Spleen (tissue), 11 donors: Measurements from ENCODE around the gene DCP2. TPM values are rescaled to one million over a fixed set of nuclear protein-coding genes. Genes with fewer than 3 reads are reported as not detected.

ENCODE experiments used
- DNase-seq: peaks from one replicate; pipeline ENCODE4 v3.0.0-alpha.2; 2020
- H3K27ac ChIP-seq, 8 donors: fragments of 200-600 bp; sonication (generic) in 7 of 8; 1 replicate in 4 of 8; 2 replicates in 4 of 8; pipeline versions ENCODE4 v1.5.0 to v1.8.0; 2016 to 2021; ENCODE audit warnings: inconsistent platforms in 4 of 8, mild to moderate bottlenecking in 4 of 8, moderate library complexity in 1 of 8
- H3K27me3 ChIP-seq, 7 donors: fragments of 200-600 bp; sonication (generic) in 6 of 7; replicated peaks in 1 of 7; 1 replicate in 4 of 7; 2 replicates in 3 of 7; pipeline versions ENCODE4 v1.5.0 to v1.8.0; 2016 to 2021; ENCODE audit warnings: inconsistent platforms in 3 of 7, mild to moderate bottlenecking in 1 of 7
- H3K36me3 ChIP-seq, 6 donors: fragments of 200-600 bp; sonication (generic) in 5 of 6; 1 replicate in 4 of 6; 2 replicates in 2 of 6; pipeline versions ENCODE4 v1.5.0 to v1.8.0; 2016 to 2021; ENCODE audit warnings: inconsistent platforms in 2 of 6
- H3K4me1 ChIP-seq, 6 donors: fragments of 200-600 bp; sonication (generic) in 5 of 6; 1 replicate in 3 of 6; 2 replicates in 3 of 6; pipeline versions ENCODE4 v1.5.0 to v1.8.0; 2016 to 2021; ENCODE audit warnings: inconsistent platforms in 3 of 6
- H3K4me3 ChIP-seq, 8 donors: fragments of 200-600 bp; sonication (generic) in 7 of 8; 1 replicate in 4 of 8; 2 replicates in 4 of 8; pipeline versions ENCODE4 v1.5.0 to v1.8.0; 2016 to 2021; ENCODE audit warnings: inconsistent platforms in 4 of 8, mild to moderate bottlenecking in 4 of 8, moderate library complexity in 2 of 8
- H3K9me3 ChIP-seq, 8 donors: fragments of 200-600 bp; sonication (generic) in 7 of 8; 1 replicate in 4 of 8; 2 replicates in 4 of 8; pipeline versions ENCODE4 v1.5.0 to v1.8.0; 2016 to 2021; ENCODE audit warnings: inconsistent platforms in 4 of 8
- POLR2A ChIP-seq, 3 donors: fragments of 450-650 bp; IDR thresholded peaks; one replicate each; pipeline ENCODE4 v1.5.1; 2017; ENCODE audit warnings: antibody characterized with exemption in 3 of 3, mild to moderate bottlenecking in 1 of 3
- POLR2AphosphoS5 ChIP-seq, 3 donors: sonication (generic); formaldehyde crosslinking; IDR thresholded peaks; one replicate each; pipeline ENCODE4 v1.5.1; 2017; ENCODE audit warnings: antibody characterized with exemption in 3 of 3
- WGBS, 5 donors: extraction: QIAGEN DNeasy Blood & Tissue Kit in 3 of 5; methylation state at CpG; one replicate each; pipeline versions ENCODE4 v1.1.5 to v1.1.7; 2013 to 2018; 5-methylcytosine and 5-hydroxymethylcytosine counted together
- intact Hi-C: fragments of 100-400 bp; cut with DNase I; formaldehyde crosslinking; loops from one replicate; pipeline ENCODE4 v1.15.0; 2023; ENCODE audit warnings: low total_unique reads
- polyA plus RNA-seq, 3 donors: library from polyadenylated mRNA; stranded (reverse); fragments of 200-250 nt; gene quantifications; one replicate each; pipeline ENCODE4 v1.2.1, GENCODE V29; 2013
- total RNA-seq, 7 donors: library from RNA; depleted of rRNA in 3 of 7; stranded (reverse); fragments of >200 nt in 3 of 7; fragmentation: NEBNext Ultra II Directional in 4 of 7; extraction: Animal tissue kit (Norgen Biotek cat#: 25700) in 4 of 7; gene quantifications; one replicate each; pipeline versions ENCODE4 v1.1.0 to v1.2.1, GENCODE V29; 2016 to 2021
- TF ChIP-seq, protein P1 (sequence below), 11 experiments: fragments of 200-600 bp in 7 of 11; fragments of 450-650 bp in 4 of 11; sonication (generic) in 4 of 11; IDR thresholded peaks in 8 of 11; conservative IDR thresholded peaks in 3 of 11; 1 replicate in 7 of 11; 2 replicates in 4 of 11; pipeline versions ENCODE4 v1.4.0 to v1.8.0; 2016 to 2021; ENCODE audit warnings: antibody characterized with exemption in 11 of 11, inconsistent platforms in 4 of 11, mild to moderate bottlenecking in 1 of 11
- donor health status: healthy with polysubstance abuse.
- donor health status: DM: no; HTN: no; CAD: no; lungs with moderate emphysema.
- donor health status: DM: no; HTN: no; CAD: no.
- donor health status: Bipolar disorder and iron deficiency.
- donor health status: healthy.
- donor health status: DM: no; HTN: no; CAD: no.
- donor health status: DM: yes; HTN: yes; CAD: no.

Gene DCP2
- total and polyA plus RNA-seq, 10 donors, result 17.5 to 110 (median 78.4) TPM

GRCh38 chr5:113017881-113018635 lies 41.5 kb downstream of the DCP2 start:
- no peak for DNase-seq
- H3K27me3 ChIP-seq, result no peaks in the 10 kb centered on the region
- 93 to 97% (median 95%) methylated on average over 2 of the region's 2 CpGs for WGBS, 5 donors
- intact Hi-C loops, result no loop called here
- TF ChIP-seq POLR2A (IDR thresholded peaks at IDR 0.05) (no peak), POLR2AphosphoS5 (IDR thresholded peaks at IDR 0.05) (no peak)
- TF ChIP-seq, protein P1, sequence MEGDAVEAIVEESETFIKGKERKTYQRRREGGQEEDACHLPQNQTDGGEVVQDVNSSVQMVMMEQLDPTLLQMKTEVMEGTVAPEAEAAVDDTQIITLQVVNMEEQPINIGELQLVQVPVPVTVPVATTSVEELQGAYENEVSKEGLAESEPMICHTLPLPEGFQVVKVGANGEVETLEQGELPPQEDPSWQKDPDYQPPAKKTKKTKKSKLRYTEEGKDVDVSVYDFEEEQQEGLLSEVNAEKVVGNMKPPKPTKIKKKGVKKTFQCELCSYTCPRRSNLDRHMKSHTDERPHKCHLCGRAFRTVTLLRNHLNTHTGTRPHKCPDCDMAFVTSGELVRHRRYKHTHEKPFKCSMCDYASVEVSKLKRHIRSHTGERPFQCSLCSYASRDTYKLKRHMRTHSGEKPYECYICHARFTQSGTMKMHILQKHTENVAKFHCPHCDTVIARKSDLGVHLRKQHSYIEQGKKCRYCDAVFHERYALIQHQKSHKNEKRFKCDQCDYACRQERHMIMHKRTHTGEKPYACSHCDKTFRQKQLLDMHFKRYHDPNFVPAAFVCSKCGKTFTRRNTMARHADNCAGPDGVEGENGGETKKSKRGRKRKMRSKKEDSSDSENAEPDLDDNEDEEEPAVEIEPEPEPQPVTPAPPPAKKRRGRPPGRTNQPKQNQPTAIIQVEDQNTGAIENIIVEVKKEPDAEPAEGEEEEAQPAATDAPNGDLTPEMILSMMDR (IDR thresholded peaks at IDR 0.05 in 8 of 11, conservative IDR thresholded peaks at IDR 0.05 in 3 of 11), result no peak
- peaks cover 2 to 97% (median 20%) of the 10 kb centered on the region in 6 donors for H3K36me3 ChIP-seq
- H3K4me3 ChIP-seq, result no peak overlapping the region
- H3K9me3 ChIP-seq, result no peaks in the 10 kb centered on the region
- H3K27ac ChIP-seq, result no peak overlapping the region
- peaks cover 8 to 26% (median 16%) of the 10 kb centered on the region in 6 donors for H3K4me1 ChIP-seq

DNA sequence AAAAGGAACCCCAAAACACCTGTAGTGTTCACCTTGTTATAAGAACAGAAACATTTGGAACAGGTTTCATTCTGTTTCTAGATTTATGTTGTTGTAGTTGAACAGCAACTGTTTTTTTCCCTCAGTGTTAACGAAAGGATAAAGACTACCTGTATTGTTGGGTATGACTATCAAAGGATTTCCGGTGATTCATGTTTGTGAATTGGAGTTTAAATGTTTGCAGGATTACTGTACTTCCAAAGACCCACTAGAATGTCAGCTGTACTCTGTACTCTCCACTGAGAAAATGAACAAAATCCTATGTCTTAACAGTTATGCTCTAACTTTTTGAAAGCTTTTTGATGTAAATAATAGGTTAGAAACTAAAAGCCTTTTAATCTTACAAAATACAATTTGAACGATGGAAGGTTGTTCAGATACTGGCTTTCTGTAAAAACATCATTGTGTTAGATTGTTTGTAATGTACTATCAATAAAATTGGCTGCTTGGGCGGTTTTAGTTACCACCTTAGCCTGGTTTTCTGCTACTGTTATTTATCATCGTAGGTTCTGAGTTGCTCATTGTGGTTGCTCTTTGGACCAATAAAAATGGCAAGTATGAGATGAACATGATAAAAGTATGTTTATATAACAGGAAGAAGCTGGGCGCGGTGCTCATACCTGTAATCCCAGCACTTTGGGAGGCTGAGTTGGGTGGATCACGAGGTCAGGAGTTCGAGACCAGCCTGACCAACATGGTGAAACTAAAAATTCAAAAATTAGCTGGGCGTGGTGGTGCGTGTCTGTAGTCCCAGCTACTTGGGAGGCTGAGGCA lies 44.1 kb downstream of the DCP2 start:
- TF ChIP-seq POLR2AphosphoS5 (IDR thresholded peaks at IDR 0.05), result peak in 1 of 3 donors; percentile 17
- TF ChIP-seq, protein P1 (IDR thresholded peaks at IDR 0.05 in 8 of 11, conservative IDR thresholded peaks at IDR 0.05 in 3 of 11), result no peak
- 83 to 93% (median 88%) methylated on average over 11 of the region's 11 CpGs for WGBS, 5 donors
- H3K36me3 ChIP-seq, result peaks cover 0 to 97% (median 12%) of the 10 kb centered on the region in 6 donors

DNA sequence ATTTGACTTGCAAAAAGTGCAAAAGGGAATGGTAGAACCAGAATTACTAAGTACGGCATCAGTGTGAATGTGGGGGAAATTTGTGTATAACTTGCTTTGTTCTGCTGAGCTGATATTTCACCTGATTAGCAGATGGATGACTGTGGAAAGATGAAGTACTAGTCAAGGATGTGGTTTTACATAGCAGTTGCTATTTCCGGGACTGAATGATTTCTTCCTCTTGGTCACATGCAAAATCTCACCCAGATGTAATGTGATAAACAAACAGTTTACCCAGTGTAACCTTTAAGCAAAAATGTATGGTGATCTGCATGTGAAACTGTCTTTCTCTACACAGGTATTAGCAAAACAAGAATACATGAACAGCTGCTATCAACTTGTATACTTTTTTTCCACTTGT lies 46.1 kb downstream of the DCP2 start:
- H3K9me3 ChIP-seq, result no peaks in the 10 kb centered on the region
- peak overlapping the region; percentile 19 to 70 (median 29) for H3K27ac ChIP-seq
- TF ChIP-seq, protein P1 (IDR thresholded peaks at IDR 0.05 in 8 of 11, conservative IDR thresholded peaks at IDR 0.05 in 3 of 11), result no peak
- TF ChIP-seq POLR2AphosphoS5 (IDR thresholded peaks at IDR 0.05), result peak in 2 of 3 donors; percentile 26 to 31
- no peak for TF ChIP-seq POLR2A (IDR thresholded peaks at IDR 0.05)
- intact Hi-C loops, result no loop called here
- 19 to 43% (median 24%) methylated on average over 2 of the region's 2 CpGs for WGBS, 5 donors
- H3K4me3 ChIP-seq, result no peak overlapping the region
- H3K4me1 ChIP-seq, result peaks cover 8 to 36% (median 18%) of the 10 kb centered on the region in 6 donors
- peaks cover 0 to 97% (median 26%) of the 10 kb centered on the region in 6 donors for H3K36me3 ChIP-seq
- no peak for DNase-seq
- H3K27me3 ChIP-seq, result no peaks in the 10 kb centered on the region

More for the DNA sequence above, 44.1 kb downstream of the DCP2 start:
- Histone ChIP-seq H3K4me1 (peaks cover 8 to 36% (median 18%) of the 10 kb centered on the region in 6 donors), H3K27me3 (no peaks in the 10 kb centered on the region), H3K4me3 (no peak overlapping the region), H3K9me3 (no peaks in the 10 kb centered on the region), H3K27ac (peak overlapping the region in 3 of 8 donors; percentile 2 to 70 (median 68))
- intact Hi-C loops, result no loop called here
- DNase-seq, result no peak
